B cell (primary cell): ENCODE data around the gene ATP8B1.

Experiments
- CTCF ChIP-seq: fragments of 200-600 bp; IDR thresholded peaks from one replicate; pipeline ENCODE4 v1.8.0; 2022; ENCODE audit warnings: antibody characterized with exemption, mild to moderate bottlenecking
- EZH2 ChIP-seq: IDR thresholded peaks from 2 replicates; pipeline ENCODE4 v1.6.1; 2012; ENCODE audit warnings: borderline replicate concordance, low read depth, mild to moderate bottlenecking, moderate library complexity, low read length; ENCODE audit not compliant: insufficient read depth, poor library complexity, severe bottlenecking

- TF ChIP-seq CTCF: no peak
- no peak for TF ChIP-seq EZH2
Measured at GRCh38 chr18:57618910-57619309, 184.2 kb downstream of the ATP8B1 start.
